Activated T-helper 1 cell treated with anti-CD3 and anti-CD28 coated beads, Interleukin-2, amount 50 U/mL, for 16 hours (primary cell): ENCODE data around the gene UBQLN3.

Experiments used
- DNase-seq, 2 donors: peaks; one replicate each; pipeline ENCODE4 v3.0.0-alpha.2; 2020; ENCODE audit warnings: low read depth in 1 of 2, low spot score in 1 of 2

UBQLN3 gene

GRCh38 chr11:5509803-5510202, at the start of gene UBQLN3:
Gene UBQLN3 (minus strand): TSS chr11:5509957. CDS start chr11:5509558, 399 bp downstream.
- no peak for DNase-seq

GRCh38 chr11:5557751-5558150, 48.0 kb upstream of the UBQLN3 start:
- DNase-seq, result no peak

GRCh38 chr11:5556596-5557188, 46.9 kb upstream of the UBQLN3 start:
- DNase-seq, result no peak

- no peak for DNase-seq
These were observed 43.6 kb upstream of the UBQLN3 start for GRCh38 chr11:5553343-5553742.

- no peak for DNase-seq
These were observed 40.8 kb upstream of the UBQLN3 start for GRCh38 chr11:5550440-5551095.

- no peak for DNase-seq
These were observed 38.7 kb upstream of the UBQLN3 start, which contains the start of gene OR52H1 for GRCh38 chr11:5548440-5548839. Gene OR52H1 (minus strand): TSS chr11:5548540. CDS start chr11:5545505, 3,035 bp downstream.

- no peak for DNase-seq
These were observed 38.2 kb upstream of the UBQLN3 start for GRCh38 chr11:5547982-5548381.

GRCh38 chr11:5546457-5546856, 36.7 kb upstream of the UBQLN3 start:
- DNase-seq, result no peak

GRCh38 chr11:5541427-5541826, 31.7 kb upstream of the UBQLN3 start:
- DNase-seq, result no peak

- DNase-seq, result no peak
These were observed 26.7 kb upstream of the UBQLN3 start for GRCh38 chr11:5536482-5536881.

- no peak for DNase-seq
These were observed 24.3 kb upstream of the UBQLN3 start for GRCh38 chr11:5534046-5534445.

- DNase-seq, result no peak
These were observed 21.5 kb upstream of the UBQLN3 start for GRCh38 chr11:5531053-5531831.

GRCh38 chr11:5528495-5528894, 18.7 kb upstream of the UBQLN3 start:
- DNase-seq, result no peak

GRCh38 chr11:5527716-5528115, 18.0 kb upstream of the UBQLN3 start:
- DNase-seq, result no peak

- DNase-seq, result no peak
These were observed 15.0 kb upstream of the UBQLN3 start for GRCh38 chr11:5524756-5525155.

GRCh38 chr11:5522308-5522707, 12.6 kb upstream of the UBQLN3 start:
- DNase-seq, result no peak

- no peak for DNase-seq
These were observed 11.8 kb upstream of the UBQLN3 start for GRCh38 chr11:5521540-5521939.

GRCh38 chr11:5516599-5516998, 6.8 kb upstream of the UBQLN3 start, which contains the start of gene UBQLNL:
Gene UBQLNL (minus strand): TSS chr11:5516699. CDS start chr11:5516441, 258 bp downstream.
- no peak for DNase-seq

GRCh38 chr11:5514841-5515240, 5.1 kb upstream of the UBQLN3 start:
- DNase-seq, result no peak

GRCh38 chr11:5508605-5509004, 1.2 kb downstream of the UBQLN3 start:
- no peak for DNase-seq

GRCh38 chr11:5507933-5508305, 1.8 kb downstream of the UBQLN3 start:
- no peak for DNase-seq
